Caco-2 (cell line): Measurements from ENCODE around the gene UPK3BL2. TPM values are rescaled to one million over a fixed set of nuclear protein-coding genes. Genes with fewer than 3 reads are reported as not detected.
"Not testable (repeated sequence)": the region's sequence is repeated elsewhere in the genome, so short reads cannot be mapped to it uniquely, and the experiment has no call there.

ENCODE experiments used
- Bru-seq: library from RNA; stranded (reverse); fragments of 400-500 nt; gene quantifications from one replicate; lab custom pipeline; 2021; lab: Mats Ljungman, UMichigan
- BruChase-seq, 2 experiments: library from RNA; stranded (reverse); fragments of 400-500 nt; gene quantifications; one replicate each; lab custom pipeline; 2021; lab: Mats Ljungman, UMichigan
- BruUV-seq: library from RNA; stranded (reverse); fragments of 400-500 nt; replicated peaks from 2 replicates; lab custom pipeline; 2021; lab: Mats Ljungman, UMichigan
- CTCF ChIA-PET: fragments of 300-600 bp; sonication (Branson Sonifier 250); formaldehyde crosslinking; loops from one replicate; lab custom pipeline; 2022; ENCODE audit warnings: antibody characterized with exemption; lab: Charles Lee
- POLR2A ChIA-PET: fragments of 300-600 bp; sonication (Branson Sonifier 250); formaldehyde crosslinking; loops from one replicate; lab custom pipeline; 2022; ENCODE audit warnings: antibody characterized with exemption; lab: Charles Lee
- DNase-seq, 2 experiments: peaks; one replicate each; pipeline versions ENCODE4 v3.0.0 to v3.0.0-alpha.2; 2020 to 2022
- H3K27me3 ChIP-seq: replicated peaks from 2 replicates; pipeline ENCODE4 v1.6.0; 2011; ENCODE audit warnings: low read length; ENCODE audit not compliant: control insufficient read depth, insufficient read depth
- H3K36me3 ChIP-seq: 2 replicates; pipeline ENCODE4 v1.5.1; 2011; ENCODE audit warnings: low read length; ENCODE audit not compliant: control insufficient read depth, insufficient read depth
- H3K4me1 ChIP-seq: fragments of 250-450 bp; sonication (Bioruptor Pico); 2 replicates; pipeline ENCODE4 v1.5.1; 2020; ENCODE audit warnings: mild to moderate bottlenecking
- H3K4me3 ChIP-seq: 2 replicates; pipeline ENCODE4 v1.5.1; 2011; ENCODE audit warnings: low read depth, mild to moderate bottlenecking, control low read depth, low read length
- H3K9me3 ChIP-seq: fragments of 250-450 bp; sonication (Bioruptor Pico); 2 replicates; pipeline ENCODE4 v1.5.1; 2020; ENCODE audit warnings: mild to moderate bottlenecking, moderate library complexity
- H3K27ac Mint-ChIP-seq: one replicate; pipeline ENCODE4 v1.8.0; 2022; ENCODE audit warnings: mixed read lengths; ENCODE audit not compliant: unreplicated experiment
- H3K27me3 Mint-ChIP-seq: one replicate; pipeline ENCODE4 v1.8.0; 2022; ENCODE audit warnings: mixed read lengths; ENCODE audit not compliant: insufficient read depth, unreplicated experiment
- H3K36me3 Mint-ChIP-seq: one replicate; pipeline ENCODE4 v1.8.0; 2022; ENCODE audit warnings: mild to moderate bottlenecking, mixed read lengths; ENCODE audit not compliant: insufficient read depth, unreplicated experiment
- H3K4me1 Mint-ChIP-seq: one replicate; pipeline ENCODE4 v1.8.0; 2022; ENCODE audit warnings: low read depth, mixed read lengths; ENCODE audit not compliant: unreplicated experiment
- H3K4me3 Mint-ChIP-seq: one replicate; pipeline ENCODE4 v1.8.0; 2022; ENCODE audit warnings: mild to moderate bottlenecking, moderate library complexity, mixed read lengths; ENCODE audit not compliant: unreplicated experiment
- H3K9me3 Mint-ChIP-seq: one replicate; pipeline ENCODE4 v1.8.0; 2022; ENCODE audit warnings: mixed read lengths; ENCODE audit not compliant: unreplicated experiment
- intact Hi-C: fragments of 100-400 bp; cut with micrococcal nuclease; formaldehyde crosslinking; loops from one replicate; pipeline ENCODE4 v1.10.0; 2022; ENCODE audit not compliant: unreplicated experiment
- long read RNA-seq: library from polyadenylated mRNA; stranded (forward); transcript quantifications from one replicate; pipeline ENCODE4 v2.0.0, GENCODE V29; 2022
- total RNA-seq: library from RNA; stranded (reverse); gene quantifications from 2 replicates; pipeline ENCODE4 v1.2.3, GENCODE V29; 2022

The UPK3BL2 gene
- total RNA-seq = 9.3 and 11.2 TPM in 2 replicates
- percentile 25 among the genes with signal in this experiment for Bru-seq, nascent RNA
- BruChase-seq, experiment 1, labeled RNA remaining after a 2-hour chase = percentile 35 among the genes with signal in this experiment
- BruChase-seq, experiment 2, labeled RNA remaining after a 6-hour chase = percentile 56 among the genes with signal in this experiment
- long read RNA-seq = 0 reads

- H3K4me1 Mint-ChIP-seq, H3K27ac Mint-ChIP-seq: not testable (repeated sequence)
Observed at GRCh38 chr7:102543596-102543995, at the start of gene UPK3BL2. Gene UPK3BL2 (minus strand): TSS chr7:102543696. CDS start chr7:102543636, 60 bp downstream.

GRCh38 chr7:102592477-102593019 is 49.1 kb upstream of the UPK3BL2 start:
- CTCF ChIA-PET, H3K27ac Mint-ChIP-seq, H3K4me1 ChIP-seq, H3K9me3 ChIP-seq, intact Hi-C loops, H3K36me3 Mint-ChIP-seq, POLR2A ChIA-PET, H3K4me3 ChIP-seq, H3K27me3 ChIP-seq, H3K27me3 Mint-ChIP-seq, H3K4me1 Mint-ChIP-seq, BruUV-seq, H3K4me3 Mint-ChIP-seq, H3K9me3 Mint-ChIP-seq, H3K36me3 ChIP-seq: not testable (repeated sequence)
- peak; percentile 50 to 76 for DNase-seq

More at GRCh38 chr7:102543596-102543995, at the start of gene UPK3BL2:
- DNase-seq, H3K36me3 ChIP-seq, intact Hi-C loops, H3K36me3 Mint-ChIP-seq, H3K4me1 ChIP-seq, POLR2A ChIA-PET, H3K27me3 ChIP-seq, H3K27me3 Mint-ChIP-seq, H3K4me3 Mint-ChIP-seq, H3K9me3 Mint-ChIP-seq, BruUV-seq, H3K9me3 ChIP-seq, H3K4me3 ChIP-seq, CTCF ChIA-PET: not testable (repeated sequence)

GRCh38 chr7:102589857-102590256 is 46.4 kb upstream of the UPK3BL2 start:
- H3K4me1 Mint-ChIP-seq, POLR2A ChIA-PET, H3K9me3 ChIP-seq, H3K36me3 Mint-ChIP-seq, H3K27me3 Mint-ChIP-seq, H3K27me3 ChIP-seq, H3K9me3 Mint-ChIP-seq, H3K4me3 ChIP-seq, intact Hi-C loops, H3K4me1 ChIP-seq, DNase-seq, H3K4me3 Mint-ChIP-seq, BruUV-seq, CTCF ChIA-PET, H3K27ac Mint-ChIP-seq, H3K36me3 ChIP-seq: not testable (repeated sequence)

- DNase-seq, H3K27me3 ChIP-seq, H3K4me1 Mint-ChIP-seq, H3K9me3 ChIP-seq, H3K36me3 ChIP-seq, H3K4me3 Mint-ChIP-seq, intact Hi-C loops, H3K4me3 ChIP-seq, H3K27me3 Mint-ChIP-seq, CTCF ChIA-PET, H3K36me3 Mint-ChIP-seq, H3K9me3 Mint-ChIP-seq, POLR2A ChIA-PET, BruUV-seq, H3K27ac Mint-ChIP-seq, H3K4me1 ChIP-seq: not testable (repeated sequence)
Observed at GRCh38 chr7:102583495-102583894, 40.0 kb upstream of the UPK3BL2 start.

GRCh38 chr7:102581722-102582121 is 38.2 kb upstream of the UPK3BL2 start:
- POLR2A ChIA-PET = not testable (repeated sequence)

GRCh38 chr7:102578486-102578885 is 35.0 kb upstream of the UPK3BL2 start:
- H3K4me1 ChIP-seq, H3K4me3 Mint-ChIP-seq, H3K27me3 Mint-ChIP-seq, H3K9me3 Mint-ChIP-seq, H3K27ac Mint-ChIP-seq, POLR2A ChIA-PET, CTCF ChIA-PET, H3K27me3 ChIP-seq, H3K9me3 ChIP-seq, H3K4me1 Mint-ChIP-seq, H3K36me3 ChIP-seq, H3K4me3 ChIP-seq, H3K36me3 Mint-ChIP-seq, intact Hi-C loops, BruUV-seq: not testable (repeated sequence)
- DNase-seq = peak; percentile 1 to 31

More at GRCh38 chr7:102581722-102582121, 38.2 kb upstream of the UPK3BL2 start:
- H3K27me3 ChIP-seq, H3K4me3 ChIP-seq, H3K9me3 ChIP-seq, BruUV-seq, H3K4me1 Mint-ChIP-seq, H3K36me3 ChIP-seq, H3K9me3 Mint-ChIP-seq, H3K4me1 ChIP-seq, DNase-seq, H3K27me3 Mint-ChIP-seq, H3K27ac Mint-ChIP-seq, CTCF ChIA-PET, H3K36me3 Mint-ChIP-seq, H3K4me3 Mint-ChIP-seq, intact Hi-C loops: not testable (repeated sequence)
